Epithelial cell of esophagus (primary cell): ENCODE measurements around the gene C22orf15.

ENCODE experiments used
- DNase-seq: peaks from one replicate; pipeline ENCODE4 v3.0.0; 2010; ENCODE audit warnings: low read depth
- H3K4me3 ChIP-seq: 2 replicates; pipeline ENCODE4 v1.5.1; 2011; ENCODE audit warnings: mild to moderate bottlenecking, low read length, control low read depth
- TF ChIP-seq, protein P1 (sequence below): IDR thresholded peaks from 2 replicates; pipeline ENCODE4 v1.5.1; 2011; ENCODE audit warnings: low read depth, mild to moderate bottlenecking, low read length, control low read depth, inconsistent platforms; ENCODE audit not compliant: insufficient read depth; ENCODE audit errors: missing control alignments

Gene C22orf15, protein sequence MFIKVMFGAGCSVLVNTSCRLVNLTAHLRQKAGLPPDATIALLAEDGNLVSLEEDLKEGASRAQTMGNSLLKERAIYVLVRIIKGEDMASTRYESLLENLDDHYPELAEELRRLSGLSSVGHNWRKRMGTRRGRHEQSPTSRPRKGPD

DNA sequence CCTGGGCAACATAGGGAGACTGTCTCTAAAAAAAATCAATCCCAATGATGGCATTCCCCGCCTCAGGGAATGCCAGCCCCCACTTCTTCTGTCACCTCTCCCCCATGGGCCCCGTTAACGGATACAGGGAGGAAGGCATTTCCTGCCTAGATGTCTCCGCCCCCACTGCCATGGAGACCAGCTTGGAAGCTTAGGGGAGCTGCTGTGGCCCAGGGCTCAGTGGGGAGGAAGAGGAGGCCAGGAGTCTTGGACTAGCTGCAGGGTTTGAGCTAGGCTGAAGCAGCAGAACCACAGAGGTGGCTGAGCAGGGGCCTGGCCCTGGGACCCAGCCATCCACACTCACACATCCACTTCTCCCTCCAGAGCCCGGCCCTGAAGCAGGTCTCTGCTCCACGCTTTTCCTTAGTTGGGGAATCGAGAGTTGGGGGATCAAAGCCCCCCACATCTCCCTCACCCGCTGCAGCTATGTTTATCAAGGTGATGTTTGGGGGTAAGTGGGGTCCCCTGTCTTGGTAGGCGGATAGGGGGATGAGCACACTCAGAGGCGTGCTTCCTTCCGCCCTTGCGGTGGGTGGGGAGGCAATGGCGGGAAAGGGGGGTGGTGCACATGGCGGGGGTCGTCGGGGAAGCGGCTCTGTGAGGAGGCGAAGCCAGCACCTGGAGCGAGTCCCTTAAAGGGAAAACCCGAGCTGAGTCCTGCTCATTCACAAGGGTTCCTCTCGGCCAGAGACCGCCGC, at the start of gene C22orf15:
Gene C22orf15, plus strand, starts transcription at position 149 of the 737 bp plus-strand sequence. Its CDS starts 317 bp downstream, at position 466.
- H3K4me3 ChIP-seq: no peak within 1 kb of the TSS
- DNase-seq: no peak
- TF ChIP-seq, protein P1, sequence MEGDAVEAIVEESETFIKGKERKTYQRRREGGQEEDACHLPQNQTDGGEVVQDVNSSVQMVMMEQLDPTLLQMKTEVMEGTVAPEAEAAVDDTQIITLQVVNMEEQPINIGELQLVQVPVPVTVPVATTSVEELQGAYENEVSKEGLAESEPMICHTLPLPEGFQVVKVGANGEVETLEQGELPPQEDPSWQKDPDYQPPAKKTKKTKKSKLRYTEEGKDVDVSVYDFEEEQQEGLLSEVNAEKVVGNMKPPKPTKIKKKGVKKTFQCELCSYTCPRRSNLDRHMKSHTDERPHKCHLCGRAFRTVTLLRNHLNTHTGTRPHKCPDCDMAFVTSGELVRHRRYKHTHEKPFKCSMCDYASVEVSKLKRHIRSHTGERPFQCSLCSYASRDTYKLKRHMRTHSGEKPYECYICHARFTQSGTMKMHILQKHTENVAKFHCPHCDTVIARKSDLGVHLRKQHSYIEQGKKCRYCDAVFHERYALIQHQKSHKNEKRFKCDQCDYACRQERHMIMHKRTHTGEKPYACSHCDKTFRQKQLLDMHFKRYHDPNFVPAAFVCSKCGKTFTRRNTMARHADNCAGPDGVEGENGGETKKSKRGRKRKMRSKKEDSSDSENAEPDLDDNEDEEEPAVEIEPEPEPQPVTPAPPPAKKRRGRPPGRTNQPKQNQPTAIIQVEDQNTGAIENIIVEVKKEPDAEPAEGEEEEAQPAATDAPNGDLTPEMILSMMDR: no peak

DNA sequence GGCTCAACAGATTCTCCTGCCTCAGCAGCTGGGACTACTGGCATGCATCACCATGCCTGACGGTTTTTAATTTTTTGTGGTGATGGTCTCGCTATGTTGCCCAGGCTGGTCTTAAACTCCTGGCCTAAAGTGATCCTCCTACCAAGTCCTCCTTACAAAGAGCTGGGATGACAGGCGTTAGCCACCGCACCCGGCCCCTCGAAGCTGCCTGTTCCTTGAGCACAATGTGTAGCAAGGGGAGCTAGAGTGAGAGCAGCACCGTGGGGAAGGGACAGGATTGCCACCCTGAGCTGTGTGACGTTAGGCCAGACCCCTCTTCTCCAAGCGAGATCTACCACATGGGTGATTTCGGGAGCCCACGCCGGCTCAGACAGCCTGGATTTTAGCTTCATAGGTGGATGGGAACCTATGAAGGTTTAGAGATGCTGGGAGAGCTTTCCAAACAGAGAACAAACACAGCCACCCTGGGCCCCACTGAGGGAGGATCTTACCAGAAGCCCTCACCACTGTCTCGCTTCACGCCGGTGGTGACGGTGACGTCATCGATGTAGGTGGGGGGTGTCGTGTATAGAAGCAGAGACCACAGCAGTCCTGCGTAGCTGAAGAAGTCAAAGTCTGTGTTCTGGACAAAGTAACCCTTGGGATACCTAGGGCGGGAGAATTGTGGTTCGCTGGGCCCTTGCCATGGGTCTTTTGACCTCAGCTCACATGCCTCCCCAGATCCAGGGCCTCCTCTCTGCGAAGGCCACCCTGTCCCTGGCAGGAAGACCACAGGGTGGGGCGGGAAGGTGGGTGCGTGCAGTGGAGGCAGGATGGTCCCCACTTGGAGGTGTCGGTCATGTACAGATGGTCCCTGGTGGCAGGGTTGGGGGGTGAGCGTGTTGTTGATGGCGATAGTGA, 48.8 kb upstream of the C22orf15 start:
- TF ChIP-seq, protein P1: no peak
- DNase-seq: no peak
- H3K4me3 ChIP-seq: no peak overlapping the region

DNA sequence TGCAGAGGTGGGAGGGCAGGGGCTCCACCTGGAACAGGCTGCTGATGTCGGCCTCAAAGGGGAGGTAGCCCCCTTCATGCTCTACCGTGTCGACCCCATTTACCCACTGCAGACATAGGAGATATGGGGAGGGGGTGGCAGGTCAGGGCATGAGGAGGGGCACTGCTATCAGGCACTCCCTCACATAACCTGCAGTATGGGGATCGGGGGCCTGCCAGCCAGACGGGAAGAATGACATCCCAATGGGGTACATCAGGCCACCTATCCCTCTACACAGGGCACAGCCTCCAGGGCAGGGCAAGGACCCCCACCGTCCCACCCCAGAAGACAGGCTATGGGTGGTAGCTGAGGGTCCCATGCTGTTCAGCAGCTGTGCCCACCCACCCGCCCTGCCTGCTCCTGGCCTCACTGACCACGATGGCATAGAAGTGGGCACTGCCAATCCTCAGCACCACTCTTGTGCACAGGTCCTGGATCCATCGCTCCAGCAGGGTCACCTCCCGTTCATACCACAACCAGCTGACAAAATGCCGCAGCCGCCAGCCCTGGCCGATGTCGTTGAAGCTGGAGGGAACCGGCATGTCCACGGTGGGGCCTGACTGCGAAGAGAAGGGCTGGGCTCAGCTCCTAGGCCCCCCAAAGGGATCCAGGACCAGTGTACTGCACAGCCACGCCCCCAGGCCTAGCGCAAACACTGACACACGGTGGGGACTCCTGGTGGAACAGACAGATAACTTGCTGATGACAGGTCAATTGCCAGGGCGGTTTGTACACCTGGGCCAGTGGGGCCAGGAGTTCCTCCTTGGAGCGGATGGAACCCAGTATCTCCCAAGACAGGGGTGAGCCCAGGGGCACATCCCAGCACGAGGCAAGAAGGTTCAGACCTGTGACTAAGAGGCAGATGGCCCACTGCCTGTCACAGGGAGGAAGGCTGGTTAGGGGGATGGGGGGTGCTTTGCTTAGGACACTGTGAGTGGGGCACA, 47.9 kb upstream of the C22orf15 start:
- no peak overlapping the region for H3K4me3 ChIP-seq
- TF ChIP-seq, protein P1: no peak
- DNase-seq: no peak

DNA sequence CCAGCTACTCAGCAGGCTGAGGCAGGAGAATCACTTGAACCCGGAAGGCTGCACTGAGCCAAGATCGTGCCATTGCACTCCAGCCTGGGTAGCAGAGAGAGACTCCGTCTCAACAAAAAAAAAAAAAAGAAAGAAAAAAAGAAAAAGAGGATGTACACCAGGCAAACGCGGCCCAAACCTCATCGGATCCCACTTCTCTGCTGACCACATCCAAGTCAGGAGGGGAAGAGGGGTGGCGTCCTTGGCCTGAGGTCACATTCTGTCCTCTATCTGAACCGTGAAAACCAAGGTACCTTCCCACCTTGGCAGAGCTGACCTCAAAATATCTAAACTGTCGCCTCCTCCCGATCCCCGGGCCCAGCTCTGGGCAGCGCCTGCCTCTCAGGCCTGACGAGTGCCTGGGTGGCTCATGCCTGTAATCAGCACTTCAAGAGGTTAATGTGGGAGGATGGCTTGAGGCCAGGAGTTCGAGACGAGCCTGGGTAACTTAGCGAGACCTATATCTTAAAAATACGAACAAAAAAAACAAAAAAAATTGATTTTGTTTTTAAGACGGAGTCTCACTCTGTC, 46.9 kb upstream of the C22orf15 start:
- DNase-seq: no peak
- TF ChIP-seq, protein P1: no peak
- peak overlapping the region; percentile 87 for H3K4me3 ChIP-seq

DNA sequence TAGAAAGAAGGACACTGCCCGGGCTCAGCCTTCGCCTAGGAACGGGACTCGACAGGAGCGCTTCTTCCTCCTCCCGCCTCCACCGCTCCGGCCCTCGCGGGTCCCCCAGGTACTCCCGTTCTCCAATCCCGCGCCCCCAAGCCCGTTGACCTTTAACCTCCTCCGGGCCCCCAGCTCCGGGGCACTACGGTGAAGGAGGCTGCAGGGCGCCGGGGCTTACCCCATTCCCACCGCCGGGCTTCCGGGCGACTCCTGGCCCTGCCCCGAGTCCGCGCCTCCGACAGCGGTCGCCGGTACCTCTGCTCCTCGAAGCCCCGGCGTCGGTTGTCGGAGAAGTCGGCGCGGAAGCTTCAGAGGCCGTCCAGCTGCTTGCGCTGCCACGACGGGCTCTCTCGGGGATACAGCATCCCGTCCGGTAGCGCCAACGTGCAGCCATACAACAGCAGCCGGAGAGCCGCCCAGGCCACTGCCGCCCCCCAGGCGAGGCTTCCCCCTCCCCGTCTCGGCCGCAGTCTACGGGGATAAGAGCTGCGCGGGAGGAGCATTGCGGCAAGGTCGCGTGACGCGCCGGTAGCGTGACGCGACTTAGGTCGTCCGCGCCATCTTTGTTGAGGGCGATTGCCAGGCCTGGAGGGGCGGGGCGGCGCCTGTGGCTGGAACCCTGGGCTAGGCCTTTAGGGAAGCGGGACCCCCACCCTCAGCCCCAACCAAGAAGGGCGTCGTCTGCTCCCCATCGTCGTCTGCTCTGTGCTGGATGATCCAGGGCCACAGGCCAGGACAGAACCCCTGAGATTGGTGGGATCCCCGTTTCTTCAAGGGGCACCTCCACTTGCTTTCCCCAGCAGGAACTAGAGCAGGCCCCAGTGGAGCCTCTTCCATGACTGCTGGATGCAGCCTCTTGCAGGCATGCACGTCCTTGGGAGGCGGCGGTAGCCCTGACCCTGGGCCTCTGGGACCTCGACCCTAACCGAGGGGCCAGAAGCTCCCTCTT, 45.7 kb upstream of the C22orf15 start:
- DNase-seq: peak; percentile 86
- TF ChIP-seq, protein P1: no peak
- peak overlapping the region; percentile 87 for H3K4me3 ChIP-seq
